Skeletal muscle tissue (tissue), 4 donors: Measurements from ENCODE around the gene TPSAB1. TPM values are rescaled to one million over a fixed set of nuclear protein-coding genes. Genes with fewer than 3 reads are reported as not detected.

Experiments used
- H3K27ac ChIP-seq: one replicate; pipeline ENCODE4 v1.7.0; 2013; ENCODE audit warnings: mild to moderate bottlenecking, low read depth, low read length, inconsistent platforms
- H3K27me3 ChIP-seq, 3 donors: one replicate each; pipeline ENCODE4 v1.7.0; 2013; ENCODE audit warnings: low read length in 3 of 3; ENCODE audit not compliant: control insufficient read depth in 3 of 3, insufficient read depth in 3 of 3
- H3K36me3 ChIP-seq, 3 donors: one replicate each; pipeline ENCODE4 v1.7.0; 2013; ENCODE audit warnings: low read length in 3 of 3; ENCODE audit not compliant: control insufficient read depth in 3 of 3, insufficient read depth in 3 of 3
- H3K4me1 ChIP-seq, 3 donors: one replicate each; pipeline ENCODE4 v1.7.0; 2013; ENCODE audit warnings: low read length in 3 of 3, mild to moderate bottlenecking in 3 of 3; ENCODE audit not compliant: control insufficient read depth in 3 of 3, insufficient read depth in 3 of 3
- H3K4me3 ChIP-seq, 3 donors: one replicate each; pipeline ENCODE4 v1.7.0; 2013; ENCODE audit warnings: low read length in 3 of 3
- H3K9ac ChIP-seq, 3 donors: one replicate each; pipeline ENCODE4 v1.7.0; 2013; ENCODE audit warnings: low read length in 3 of 3, mild to moderate bottlenecking in 3 of 3, moderate library complexity in 2 of 3, low read depth in 1 of 3
- H3K9me3 ChIP-seq, 3 donors: one replicate each; pipeline ENCODE4 v1.7.0; 2013; ENCODE audit warnings: low read length in 3 of 3; ENCODE audit not compliant: control insufficient read depth in 3 of 3
- total RNA-seq: library from RNA; depleted of rRNA; stranded (reverse); fragments of >200 nt; gene quantifications from one replicate; pipeline ENCODE4 v1.2.3, GENCODE V29; 2014
- donor health status: Osteomylitis.

TPSAB1 gene
- total RNA-seq, 1 donor from 2014 or later = 1.0 TPM

DNA sequence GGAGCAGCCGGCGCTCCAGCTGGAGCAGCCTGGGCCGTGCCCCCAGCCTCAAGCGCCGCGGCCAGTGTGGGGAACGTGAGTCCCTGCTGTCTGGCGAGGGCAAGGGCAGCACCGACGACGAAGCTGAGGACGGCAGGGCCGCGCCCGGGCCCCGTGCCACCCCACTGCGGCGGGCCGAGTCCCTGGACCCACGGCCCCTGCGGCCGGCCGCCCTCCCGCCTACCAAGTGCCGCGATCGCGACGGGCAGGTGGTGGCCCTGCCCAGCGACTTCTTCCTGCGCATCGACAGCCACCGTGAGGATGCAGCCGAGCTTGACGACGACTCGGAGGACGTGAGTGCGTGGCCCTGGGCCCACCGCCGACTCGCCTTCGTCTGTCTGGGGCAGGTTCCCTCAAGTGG, 31.4 kb upstream of the TPSAB1 start:
- H3K27ac ChIP-seq = no peak overlapping the region
- peaks cover 13 to 18% (median 13%) of the 10 kb centered on the region in 3 donors for H3K27me3 ChIP-seq
- no peaks in the 10 kb centered on the region for H3K9me3 ChIP-seq
- H3K4me3 ChIP-seq = no peak overlapping the region
- H3K36me3 ChIP-seq = no peaks in the 10 kb centered on the region
- H3K9ac ChIP-seq = no peak overlapping the region
- H3K4me1 ChIP-seq = no peaks in the 10 kb centered on the region

DNA sequence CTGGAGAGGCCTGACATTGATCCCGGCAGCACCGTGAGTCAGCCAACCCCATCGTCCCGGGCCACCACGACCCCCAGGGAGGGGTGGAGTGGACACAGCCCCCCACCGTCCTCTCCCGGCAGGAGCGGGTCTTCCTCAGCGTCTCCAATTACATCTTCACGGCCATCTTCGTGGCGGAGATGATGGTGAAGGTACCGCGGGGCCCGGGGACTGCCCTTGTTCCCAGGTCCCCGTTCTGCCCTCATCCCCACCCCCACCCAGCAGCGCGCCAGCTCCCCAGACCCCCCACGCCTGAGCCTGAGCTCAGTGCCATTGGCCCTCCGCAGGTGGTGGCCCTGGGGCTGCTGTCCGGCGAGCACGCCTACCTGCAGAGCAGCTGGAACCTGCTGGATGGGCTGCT, 30.0 kb upstream of the TPSAB1 start:
- no peak overlapping the region for H3K9ac ChIP-seq
- H3K27ac ChIP-seq = no peak overlapping the region
- no peaks in the 10 kb centered on the region for H3K4me1 ChIP-seq
- H3K27me3 ChIP-seq = peaks cover 9 to 10% (median 10%) of the 10 kb centered on the region in 3 donors
- H3K36me3 ChIP-seq = no peaks in the 10 kb centered on the region
- no peak overlapping the region for H3K4me3 ChIP-seq
- H3K9me3 ChIP-seq = no peaks in the 10 kb centered on the region

DNA sequence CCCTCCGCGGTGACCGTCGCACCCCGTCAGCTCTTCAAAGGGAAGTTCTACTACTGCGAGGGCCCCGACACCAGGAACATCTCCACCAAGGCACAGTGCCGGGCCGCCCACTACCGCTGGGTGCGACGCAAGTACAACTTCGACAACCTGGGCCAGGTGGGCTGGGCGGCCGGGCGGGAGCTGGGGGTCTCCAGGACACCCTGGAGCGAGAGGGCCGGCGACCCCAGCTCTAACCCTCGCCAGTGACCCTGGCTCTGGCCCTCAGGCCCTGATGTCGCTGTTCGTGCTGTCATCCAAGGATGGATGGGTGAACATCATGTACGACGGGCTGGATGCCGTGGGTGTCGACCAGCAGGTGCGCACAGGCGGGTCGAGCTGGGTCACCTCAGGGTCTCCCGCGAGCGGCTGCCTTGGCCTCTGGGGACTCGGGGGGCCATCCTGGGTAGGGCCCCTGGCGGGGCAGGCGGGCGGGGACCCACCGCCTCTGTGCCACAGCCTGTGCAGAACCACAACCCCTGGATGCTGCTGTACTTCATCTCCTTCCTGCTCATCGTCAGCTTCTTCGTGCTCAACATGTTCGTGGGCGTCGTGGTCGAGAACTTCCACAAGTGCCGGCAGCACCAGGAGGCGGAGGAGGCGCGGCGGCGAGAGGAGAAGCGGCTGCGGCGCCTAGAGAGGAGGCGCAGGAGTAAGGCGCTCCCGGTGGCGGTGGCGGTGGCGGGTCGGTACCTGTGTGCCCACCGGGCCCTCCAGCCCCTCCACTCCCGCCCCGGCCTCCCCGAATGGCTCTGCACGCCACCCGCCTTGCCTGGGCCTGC, 28.8 kb upstream of the TPSAB1 start:
- H3K9ac ChIP-seq = no peak overlapping the region
- H3K36me3 ChIP-seq = no peaks in the 10 kb centered on the region
- H3K27me3 ChIP-seq = peaks cover 7 to 10% (median 9%) of the 10 kb centered on the region in 3 donors
- no peaks in the 10 kb centered on the region for H3K9me3 ChIP-seq
- H3K4me1 ChIP-seq = no peaks in the 10 kb centered on the region
- H3K4me3 ChIP-seq = no peak overlapping the region
- H3K27ac ChIP-seq = no peak overlapping the region

DNA sequence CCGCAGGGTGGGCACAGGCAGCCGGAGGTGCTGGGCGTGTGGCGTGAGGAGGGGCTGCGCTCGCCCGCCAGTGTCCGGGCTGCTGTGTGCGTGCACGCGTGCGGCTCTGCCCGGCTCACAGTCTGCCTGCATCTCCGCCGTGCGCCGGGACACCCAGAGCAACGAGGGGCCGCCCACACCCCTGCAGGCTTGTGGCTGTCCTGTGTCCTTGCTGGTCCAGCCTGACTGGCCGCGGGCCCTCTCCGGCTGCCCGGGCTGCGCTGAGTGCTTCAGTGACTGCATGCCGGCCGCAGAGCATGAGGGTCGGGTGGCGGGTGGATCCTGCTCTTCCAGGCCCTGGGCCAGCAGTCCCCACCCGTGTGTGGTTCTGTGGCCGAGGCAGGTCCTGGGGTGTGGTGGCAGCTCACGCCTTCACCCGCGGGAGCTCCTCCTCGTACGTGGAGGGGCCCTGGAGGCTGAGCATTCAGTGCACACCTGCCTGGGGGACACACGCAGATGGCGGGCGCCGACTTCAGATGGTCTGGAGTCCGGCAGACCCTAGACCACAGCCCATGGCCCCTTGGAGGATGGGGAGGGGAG, 27.8 kb upstream of the TPSAB1 start:
- Histone ChIP-seq H3K4me3 (no peak overlapping the region), H3K4me1 (no peaks in the 10 kb centered on the region), H3K9ac (no peak overlapping the region), H3K27me3 (peaks cover 2 to 10% (median 6%) of the 10 kb centered on the region in 3 donors), H3K36me3 (no peaks in the 10 kb centered on the region), H3K27ac (no peak overlapping the region), H3K9me3 (no peaks in the 10 kb centered on the region)

DNA sequence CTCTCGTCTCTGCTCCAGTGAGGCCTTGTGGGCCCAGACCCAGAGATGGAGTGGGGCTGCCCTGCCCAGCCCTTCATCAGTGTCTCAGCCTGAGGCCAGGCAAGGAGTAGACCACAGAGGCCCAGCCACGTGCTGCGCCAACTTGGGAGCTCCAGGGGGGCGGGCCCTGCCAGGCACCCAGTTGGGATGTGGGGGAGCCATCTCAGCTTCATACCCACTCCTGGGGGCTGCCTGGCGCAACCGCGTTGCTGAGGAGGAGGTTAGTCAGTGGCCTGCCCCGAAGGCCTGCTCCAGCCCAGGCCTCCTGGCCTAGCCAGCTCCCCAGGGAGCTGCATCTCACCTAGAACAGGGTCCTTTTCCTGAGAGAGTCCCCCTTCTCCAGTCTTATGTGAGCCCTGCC, 27.3 kb upstream of the TPSAB1 start:
- no peaks in the 10 kb centered on the region for H3K9me3 ChIP-seq
- H3K27ac ChIP-seq = no peak overlapping the region
- no peaks in the 10 kb centered on the region for H3K36me3 ChIP-seq

DNA sequence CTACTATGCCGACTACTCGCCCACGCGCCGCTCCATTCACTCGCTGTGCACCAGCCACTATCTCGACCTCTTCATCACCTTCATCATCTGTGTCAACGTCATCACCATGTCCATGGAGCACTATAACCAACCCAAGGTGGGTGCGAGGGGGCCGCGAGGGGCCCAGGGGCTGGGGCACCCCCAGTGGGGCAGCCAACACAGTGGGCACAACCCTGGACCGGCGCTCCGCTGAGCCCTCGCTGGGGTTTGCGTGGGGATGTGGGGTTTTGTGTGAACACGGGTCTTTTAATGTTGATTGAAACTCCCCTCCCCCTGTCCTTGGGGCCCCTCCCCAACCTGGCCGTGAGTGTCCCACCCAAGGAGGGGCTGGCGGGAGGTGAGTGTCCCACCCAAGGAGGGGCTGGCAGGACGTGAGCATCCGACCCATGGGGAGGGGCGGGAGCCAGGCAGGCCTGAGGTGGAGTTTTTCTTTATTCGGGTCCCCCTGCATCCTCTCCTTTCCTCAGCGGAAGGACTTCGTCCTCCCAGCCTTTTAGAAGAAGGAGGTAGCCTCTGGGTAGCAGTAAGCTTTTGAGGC, 26.6 kb upstream of the TPSAB1 start:
- no peaks in the 10 kb centered on the region for H3K9me3 ChIP-seq
- no peaks in the 10 kb centered on the region for H3K4me1 ChIP-seq
- peaks cover 0 to 11% (median 6%) of the 10 kb centered on the region in 3 donors for H3K27me3 ChIP-seq
- no peak overlapping the region for H3K4me3 ChIP-seq
- H3K9ac ChIP-seq = no peak overlapping the region
- no peak overlapping the region for H3K27ac ChIP-seq
- H3K36me3 ChIP-seq = no peaks in the 10 kb centered on the region

More for the DNA sequence above, 27.3 kb upstream of the TPSAB1 start:
- Histone ChIP-seq H3K27me3 (peaks cover 0 to 12% (median 6%) of the 10 kb centered on the region in 3 donors), H3K4me3 (no peak overlapping the region), H3K4me1 (no peaks in the 10 kb centered on the region), H3K9ac (no peak overlapping the region)

DNA sequence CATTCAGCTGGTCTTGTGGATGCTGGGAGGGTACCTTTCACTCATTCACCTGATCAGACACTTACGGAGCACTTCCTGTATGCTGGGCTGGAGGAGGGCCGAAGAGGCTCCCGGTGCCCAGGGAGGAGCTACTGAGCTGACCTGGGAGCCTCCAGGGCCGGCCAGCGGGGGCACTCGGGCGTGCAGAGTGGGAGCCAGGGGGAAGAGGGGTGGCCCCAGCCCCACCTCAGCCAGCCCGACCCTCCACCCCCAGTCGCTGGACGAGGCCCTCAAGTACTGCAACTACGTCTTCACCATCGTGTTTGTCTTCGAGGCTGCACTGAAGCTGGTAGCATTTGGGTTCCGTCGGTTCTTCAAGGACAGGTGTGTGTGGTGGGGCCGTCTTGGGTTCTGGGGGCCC, 25.8 kb upstream of the TPSAB1 start:
- H3K4me1 ChIP-seq = no peaks in the 10 kb centered on the region
- no peak overlapping the region for H3K4me3 ChIP-seq
- H3K27ac ChIP-seq = no peak overlapping the region
- no peak overlapping the region for H3K9ac ChIP-seq
- H3K36me3 ChIP-seq = no peaks in the 10 kb centered on the region
- H3K27me3 ChIP-seq = peaks cover 0 to 9% (median 6%) of the 10 kb centered on the region in 3 donors
- H3K9me3 ChIP-seq = no peaks in the 10 kb centered on the region

DNA sequence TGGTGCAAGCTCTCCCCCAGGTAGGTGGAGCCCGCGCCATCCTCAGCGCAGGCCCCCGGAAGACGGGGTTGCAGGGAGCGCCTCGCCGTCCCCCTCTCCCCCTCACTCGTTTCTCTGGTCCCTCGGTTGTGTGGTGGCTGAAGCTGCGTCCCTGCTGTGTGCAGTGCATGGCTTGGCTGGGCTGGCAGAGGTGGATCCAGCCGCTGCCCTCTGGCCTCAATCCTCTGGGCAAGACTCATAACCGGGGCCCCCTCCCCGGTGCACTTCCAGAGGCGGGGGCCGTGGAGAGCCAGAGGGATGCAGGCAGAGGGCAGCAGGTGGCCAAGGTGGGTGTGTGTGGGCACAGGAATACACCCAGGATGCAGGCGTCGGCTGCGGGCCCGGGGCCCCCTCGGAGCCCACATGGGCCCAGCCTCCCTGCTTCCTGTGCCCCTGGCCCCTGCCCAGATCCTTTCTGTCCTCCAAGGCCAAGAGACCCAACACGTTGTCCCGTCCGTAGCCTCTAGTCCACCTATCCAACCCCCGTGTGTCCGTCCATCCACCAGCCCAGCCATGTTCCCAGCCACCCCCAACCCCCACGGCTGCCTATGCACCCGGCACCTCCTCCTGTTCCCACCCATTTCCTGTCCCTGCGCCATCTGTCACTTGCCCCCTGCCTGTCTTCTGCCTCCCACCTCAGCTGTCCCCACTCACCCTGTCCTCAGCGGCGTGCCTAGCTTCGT, 24.8 kb upstream of the TPSAB1 start:
- Histone ChIP-seq H3K27me3 (peaks cover 0 to 8% (median 6%) of the 10 kb centered on the region in 3 donors), H3K27ac (no peak overlapping the region), H3K4me3 (no peak overlapping the region), H3K4me1 (no peaks in the 10 kb centered on the region), H3K9ac (no peak overlapping the region), H3K9me3 (no peaks in the 10 kb centered on the region), H3K36me3 (no peaks in the 10 kb centered on the region)

DNA sequence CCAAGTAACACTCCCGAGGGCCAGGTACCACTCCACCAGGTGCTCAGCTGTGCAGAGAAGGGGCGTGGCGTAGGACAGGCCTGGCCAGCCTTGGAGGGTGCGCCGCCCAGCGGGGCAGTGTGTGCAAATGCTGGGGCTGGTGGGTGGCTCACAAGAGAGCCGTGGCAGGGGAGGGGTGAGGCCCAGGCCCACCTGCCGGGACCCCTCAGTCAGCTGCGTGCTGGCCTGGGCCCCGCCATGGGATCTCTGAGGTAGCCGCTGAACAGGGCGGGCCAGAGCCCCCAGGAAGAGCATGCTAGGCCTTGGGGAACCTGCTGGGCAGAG, 24.2 kb upstream of the TPSAB1 start:
- H3K27me3 ChIP-seq = peaks cover 0 to 8% (median 7%) of the 10 kb centered on the region in 3 donors

More for the DNA sequence above, 24.2 kb upstream of the TPSAB1 start:
- no peaks in the 10 kb centered on the region for H3K4me1 ChIP-seq
- H3K27ac ChIP-seq = no peak overlapping the region
- H3K36me3 ChIP-seq = no peaks in the 10 kb centered on the region
- no peaks in the 10 kb centered on the region for H3K9me3 ChIP-seq
- H3K9ac ChIP-seq = no peak overlapping the region
- H3K4me3 ChIP-seq = no peak overlapping the region
